ENCODE data around the gene ARHGAP28. TPM values are rescaled to one million over a fixed set of nuclear protein-coding genes. Genes with fewer than 3 reads are reported as not detected.

Gene ARHGAP28
- total RNA-seq, 2 donors from 2014 or later: 0.41 to 1.8 TPM

DNA sequence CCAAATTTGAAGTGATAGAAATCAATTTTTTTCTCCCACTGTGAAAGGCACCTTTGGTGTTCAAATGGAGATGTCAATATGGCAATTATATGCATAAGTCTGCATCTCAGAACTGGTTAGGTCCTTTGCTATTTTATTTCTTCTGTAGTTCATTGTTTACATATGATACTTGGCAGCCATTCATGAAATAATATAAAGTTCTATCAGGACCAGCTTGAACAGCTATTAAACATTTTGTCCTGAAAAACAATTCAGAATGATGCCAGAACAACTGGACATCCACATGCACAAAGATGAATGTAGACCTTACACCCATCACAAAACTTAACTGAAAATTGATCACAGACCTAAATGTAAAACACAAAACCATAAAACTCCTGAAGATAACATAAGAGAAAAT lies 41.8 kb upstream of the ARHGAP28 start:
- H3K4me3 ChIP-seq: no peak overlapping the region
- TF ChIP-seq, protein P1, sequence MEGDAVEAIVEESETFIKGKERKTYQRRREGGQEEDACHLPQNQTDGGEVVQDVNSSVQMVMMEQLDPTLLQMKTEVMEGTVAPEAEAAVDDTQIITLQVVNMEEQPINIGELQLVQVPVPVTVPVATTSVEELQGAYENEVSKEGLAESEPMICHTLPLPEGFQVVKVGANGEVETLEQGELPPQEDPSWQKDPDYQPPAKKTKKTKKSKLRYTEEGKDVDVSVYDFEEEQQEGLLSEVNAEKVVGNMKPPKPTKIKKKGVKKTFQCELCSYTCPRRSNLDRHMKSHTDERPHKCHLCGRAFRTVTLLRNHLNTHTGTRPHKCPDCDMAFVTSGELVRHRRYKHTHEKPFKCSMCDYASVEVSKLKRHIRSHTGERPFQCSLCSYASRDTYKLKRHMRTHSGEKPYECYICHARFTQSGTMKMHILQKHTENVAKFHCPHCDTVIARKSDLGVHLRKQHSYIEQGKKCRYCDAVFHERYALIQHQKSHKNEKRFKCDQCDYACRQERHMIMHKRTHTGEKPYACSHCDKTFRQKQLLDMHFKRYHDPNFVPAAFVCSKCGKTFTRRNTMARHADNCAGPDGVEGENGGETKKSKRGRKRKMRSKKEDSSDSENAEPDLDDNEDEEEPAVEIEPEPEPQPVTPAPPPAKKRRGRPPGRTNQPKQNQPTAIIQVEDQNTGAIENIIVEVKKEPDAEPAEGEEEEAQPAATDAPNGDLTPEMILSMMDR (IDR thresholded peaks at IDR 0.05): no peak
- H3K36me3 ChIP-seq: no peaks in the 10 kb centered on the region
- H3K4me1 ChIP-seq (ENCODE audit: control insufficient read depth in 1 of 2, low read depth in 2 of 2): no peaks in the 10 kb centered on the region
- no peaks in the 10 kb centered on the region for H3K9me3 ChIP-seq
- no peak for DNase-seq (ENCODE audit: low spot score)
- H3K27ac ChIP-seq: no peak overlapping the region
- no peak for ATAC-seq (ENCODE audit: insufficient number of reproducible peaks, low FRiP score, low read depth)
- H3K27me3 ChIP-seq (replicated peaks; ENCODE audit: insufficient read depth): no peaks in the 10 kb centered on the region

DNA sequence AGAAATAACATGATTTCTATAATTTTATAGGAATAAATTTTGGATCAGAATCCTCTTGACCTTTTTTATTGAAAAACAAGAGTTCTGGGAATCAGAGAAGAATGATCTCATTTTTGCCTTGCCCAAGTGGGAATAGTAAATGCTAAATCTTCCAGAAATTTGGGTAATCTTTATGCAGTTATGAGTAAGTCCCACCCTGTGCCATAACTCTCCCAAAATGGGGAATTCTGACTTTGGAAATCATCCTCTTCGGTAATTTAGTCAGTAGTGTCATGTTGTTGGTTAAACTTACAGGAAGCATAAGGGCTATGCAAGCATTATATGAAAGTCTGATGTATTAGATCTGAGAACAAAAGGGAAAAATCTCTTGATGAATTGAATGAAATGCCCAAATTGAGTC lies 20.6 kb upstream of the ARHGAP28 start:
- H3K27ac ChIP-seq: no peak overlapping the region
- H3K9me3 ChIP-seq: no peaks in the 10 kb centered on the region
- no peak overlapping the region for H3K4me3 ChIP-seq
- H3K27me3 ChIP-seq (replicated peaks; ENCODE audit: insufficient read depth): no peaks in the 10 kb centered on the region
- DNase-seq (ENCODE audit: low spot score) (no peak), ATAC-seq (ENCODE audit: insufficient number of reproducible peaks, low FRiP score, low read depth) (no peak)
- no peaks in the 10 kb centered on the region for H3K4me1 ChIP-seq (ENCODE audit: control insufficient read depth in 1 of 2, low read depth in 2 of 2)
- no peaks in the 10 kb centered on the region for H3K36me3 ChIP-seq
- TF ChIP-seq, protein P1 (IDR thresholded peaks at IDR 0.05): no peak

DNA sequence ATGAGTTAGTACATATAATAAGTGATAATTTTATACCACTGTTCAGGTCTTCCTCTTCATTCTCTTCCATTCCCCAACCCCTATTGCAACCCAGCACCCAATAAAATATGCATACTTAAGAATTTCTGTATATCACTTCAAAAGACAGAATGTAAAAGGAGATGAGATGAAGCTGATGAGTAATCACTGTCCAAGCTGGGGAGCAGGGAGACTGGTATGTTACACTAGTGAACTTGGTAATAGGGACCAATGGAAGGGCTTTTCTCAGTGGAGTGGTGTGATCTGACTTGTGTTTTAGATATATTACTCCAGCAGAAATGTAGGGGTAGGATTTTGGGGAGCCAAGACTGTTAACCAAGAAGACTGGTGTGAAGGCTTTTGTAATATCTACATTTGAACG lies 18.0 kb upstream of the ARHGAP28 start:
- no peak for DNase-seq (ENCODE audit: low spot score)
- no peaks in the 10 kb centered on the region for H3K9me3 ChIP-seq
- H3K36me3 ChIP-seq: no peaks in the 10 kb centered on the region
- TF ChIP-seq, protein P1 (IDR thresholded peaks at IDR 0.05): no peak
- no peaks in the 10 kb centered on the region for H3K4me1 ChIP-seq (ENCODE audit: control insufficient read depth in 1 of 2, low read depth in 2 of 2)
- no peak for ATAC-seq (ENCODE audit: insufficient number of reproducible peaks, low FRiP score, low read depth)
- no peak overlapping the region for H3K4me3 ChIP-seq
- H3K27ac ChIP-seq: no peak overlapping the region
- H3K27me3 ChIP-seq (replicated peaks; ENCODE audit: insufficient read depth): no peaks in the 10 kb centered on the region

DNA sequence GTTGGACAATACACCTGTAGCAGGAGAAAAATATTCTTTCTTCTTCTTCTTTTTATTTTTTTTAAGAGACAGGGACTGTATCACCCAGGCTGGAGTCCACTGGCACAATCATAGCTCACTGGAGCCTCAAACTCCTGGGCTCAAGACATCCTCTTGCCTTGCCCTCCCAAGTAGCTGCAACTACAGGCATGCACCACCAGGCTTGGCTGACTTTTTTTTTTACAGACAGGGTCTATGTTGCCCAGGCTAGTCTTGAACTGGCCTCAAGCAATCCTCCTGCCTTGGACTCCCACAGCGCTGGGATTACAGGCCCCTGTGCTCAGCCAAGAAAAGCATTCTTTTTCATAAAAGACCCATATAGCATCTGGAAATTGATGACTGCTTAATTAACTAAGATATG lies 17.1 kb upstream of the ARHGAP28 start:
- Histone ChIP-seq H3K4me1 (ENCODE audit: control insufficient read depth in 1 of 2, low read depth in 2 of 2) (no peaks in the 10 kb centered on the region), H3K9me3 (no peaks in the 10 kb centered on the region), H3K27me3 (replicated peaks; ENCODE audit: insufficient read depth) (no peaks in the 10 kb centered on the region), H3K27ac (no peak overlapping the region), H3K4me3 (no peak overlapping the region), H3K36me3 (no peaks in the 10 kb centered on the region)
- TF ChIP-seq, protein P1 (IDR thresholded peaks at IDR 0.05): no peak
- DNase-seq (ENCODE audit: low spot score) (no peak), ATAC-seq (ENCODE audit: insufficient number of reproducible peaks, low FRiP score, low read depth) (no peak)

DNA sequence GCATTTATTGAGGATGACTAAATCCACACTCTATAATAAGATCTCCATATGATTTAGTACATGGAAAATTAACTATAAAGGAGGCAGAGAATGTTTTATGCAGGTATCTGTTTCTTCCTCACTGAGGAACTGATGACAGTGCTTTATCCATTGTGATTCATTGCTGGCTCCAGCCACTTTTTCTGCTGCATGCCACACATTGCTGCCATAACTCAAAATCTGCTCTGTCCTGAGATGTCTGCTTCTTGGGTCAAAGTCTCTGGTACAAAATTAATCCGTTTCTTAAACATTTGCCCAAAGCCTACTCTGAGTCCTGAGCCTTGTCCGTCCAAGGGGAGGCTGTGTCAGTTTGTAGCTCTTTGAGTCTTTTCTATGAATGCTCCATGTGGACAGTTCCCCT lies 15.5 kb upstream of the ARHGAP28 start:
- ATAC-seq (ENCODE audit: insufficient number of reproducible peaks, low FRiP score, low read depth) (no peak), DNase-seq (ENCODE audit: low spot score) (no peak)
- Histone ChIP-seq H3K4me1 (ENCODE audit: control insufficient read depth in 1 of 2, low read depth in 2 of 2) (no peaks in the 10 kb centered on the region), H3K27me3 (replicated peaks; ENCODE audit: insufficient read depth) (no peaks in the 10 kb centered on the region), H3K9me3 (no peaks in the 10 kb centered on the region), H3K4me3 (no peak overlapping the region), H3K36me3 (no peaks in the 10 kb centered on the region), H3K27ac (no peak overlapping the region)
- TF ChIP-seq, protein P1 (IDR thresholded peaks at IDR 0.05): no peak
